H9 (cell line): ENCODE data around the gene STIM2. TPM values are rescaled to one million over a fixed set of nuclear protein-coding genes. Genes with fewer than 3 reads are reported as not detected.

Experiments used
- DNase-seq: peaks from one replicate; pipeline ENCODE4 v3.0.0-alpha.2; 2017
- H2AFZ ChIP-seq: one replicate; pipeline ENCODE4 v1.6.1; 2013; ENCODE audit warnings: mild to moderate bottlenecking, low read length, control low read depth, moderate library complexity
- H2AK5ac ChIP-seq: 2 replicates; pipeline ENCODE4 v1.6.1; 2013; ENCODE audit warnings: low read length, control low read depth, mixed read lengths; ENCODE audit not compliant: insufficient read length
- H2BK120ac ChIP-seq: one replicate; pipeline ENCODE4 v1.6.1; 2013; ENCODE audit warnings: low read depth, mild to moderate bottlenecking, low read length, control low read depth, inconsistent platforms; ENCODE audit not compliant: poor library complexity, severe bottlenecking
- H2BK12ac ChIP-seq: 2 replicates; pipeline ENCODE4 v1.6.1; 2013; ENCODE audit warnings: low read length, control low read depth, mixed read lengths, low read depth; ENCODE audit not compliant: insufficient read length
- H2BK15ac ChIP-seq: 2 replicates; pipeline ENCODE4 v1.6.1; 2013; ENCODE audit warnings: low read depth, low read length, control low read depth
- H2BK20ac ChIP-seq: one replicate; pipeline ENCODE4 v1.6.1; 2013; ENCODE audit warnings: low read depth, mild to moderate bottlenecking, low read length, control low read depth, inconsistent platforms; ENCODE audit not compliant: poor library complexity, severe bottlenecking
- H2BK5ac ChIP-seq: 2 replicates; pipeline ENCODE4 v1.6.1; 2013; ENCODE audit warnings: low read length, control low read depth, mixed read lengths; ENCODE audit not compliant: insufficient read length
- H3K14ac ChIP-seq: 2 replicates; pipeline ENCODE4 v1.6.1; 2013; ENCODE audit warnings: low read length, control low read depth; ENCODE audit not compliant: insufficient read depth
- H3K18ac ChIP-seq: 2 replicates; pipeline ENCODE4 v1.6.1; 2013; ENCODE audit warnings: low read depth, mild to moderate bottlenecking, mixed read lengths, low read length, control low read depth; ENCODE audit not compliant: insufficient read length
- H3K23ac ChIP-seq: 2 replicates; pipeline ENCODE4 v1.6.1; 2013; ENCODE audit warnings: low read length, control low read depth, mixed read lengths, low read depth; ENCODE audit not compliant: insufficient read length
- H3K23me2 ChIP-seq: 2 replicates; pipeline ENCODE4 v1.6.1; 2013; ENCODE audit warnings: low read depth, mild to moderate bottlenecking, mixed read lengths, low read length, control low read depth; ENCODE audit not compliant: insufficient read length, poor library complexity, severe bottlenecking
- H3K27ac ChIP-seq: 2 replicates; pipeline ENCODE4 v1.5.1; 2013; ENCODE audit warnings: low read length, control low read depth, mixed read lengths, low read depth; ENCODE audit not compliant: insufficient read length
- H3K27me3 ChIP-seq: 2 replicates; pipeline ENCODE4 v1.6.1; 2013; ENCODE audit warnings: low read length, control low read depth, inconsistent platforms; ENCODE audit not compliant: insufficient read depth
- H3K4ac ChIP-seq: 2 replicates; pipeline ENCODE4 v1.6.1; 2013; ENCODE audit warnings: low read depth, mild to moderate bottlenecking, control low read depth, inconsistent platforms, low read length, moderate library complexity
- H3K4me1 ChIP-seq: 2 replicates; pipeline ENCODE4 v1.6.1; 2013; ENCODE audit warnings: low read length, control low read depth, inconsistent platforms; ENCODE audit not compliant: insufficient read depth
- H3K4me2 ChIP-seq: 2 replicates; pipeline ENCODE4 v1.6.1; 2013; ENCODE audit warnings: low read length, control low read depth, mixed read lengths; ENCODE audit not compliant: insufficient read length, insufficient read depth
- H3K56ac ChIP-seq: 2 replicates; pipeline ENCODE4 v1.6.1; 2013; ENCODE audit warnings: low read depth, mild to moderate bottlenecking, mixed read lengths, low read length, control low read depth; ENCODE audit not compliant: insufficient read length
- H3K79me1 ChIP-seq: 2 replicates; pipeline ENCODE4 v1.6.1; 2013; ENCODE audit warnings: low read depth, mild to moderate bottlenecking, moderate library complexity, low read length, control low read depth, inconsistent platforms; ENCODE audit not compliant: insufficient read depth, poor library complexity, severe bottlenecking
- H3K79me2 ChIP-seq: 2 replicates; pipeline ENCODE4 v1.6.1; 2013; ENCODE audit warnings: low read length, control low read depth, inconsistent platforms; ENCODE audit not compliant: insufficient read depth
- H3K9ac ChIP-seq: 2 replicates; pipeline ENCODE4 v1.6.1; 2013; ENCODE audit warnings: low read length, control low read depth, mixed read lengths; ENCODE audit not compliant: insufficient read length; ENCODE audit errors: extremely low read depth
- H3K9me3 ChIP-seq: one replicate; pipeline ENCODE4 v1.6.1; 2013; ENCODE audit warnings: low read depth, low read length, inconsistent platforms; ENCODE audit not compliant: control insufficient read depth
- H3T11ph ChIP-seq: one replicate; pipeline ENCODE4 v1.6.1; 2013; ENCODE audit warnings: mild to moderate bottlenecking, low read length, control low read depth, inconsistent platforms
- H4K20me1 ChIP-seq: one replicate; pipeline ENCODE4 v1.6.1; 2013; ENCODE audit not compliant: control insufficient read depth, insufficient read length, insufficient read depth
- H4K5ac ChIP-seq: 2 replicates; pipeline ENCODE4 v1.6.1; 2013; ENCODE audit warnings: low read depth, mild to moderate bottlenecking, mixed read lengths, low read length, control low read depth; ENCODE audit not compliant: insufficient read length
- H4K8ac ChIP-seq: replicated peaks from 2 replicates; pipeline ENCODE4 v1.6.1; 2013; ENCODE audit warnings: low read length, control low read depth, mixed read lengths, low read depth; ENCODE audit not compliant: insufficient read length
- H4K91ac ChIP-seq: 2 replicates; pipeline ENCODE4 v1.6.1; 2013; ENCODE audit warnings: low read depth, mild to moderate bottlenecking, moderate library complexity, mixed read lengths, low read length, control low read depth; ENCODE audit not compliant: insufficient read length
- H3K27ac Mint-ChIP-seq, 3 experiments: 2 replicates in 2 of 3; 3 replicates in 1 of 3; pipeline ENCODE4 v1.8.0; 2020 to 2021; ENCODE audit warnings: mixed read lengths in 3 of 3, mild to moderate bottlenecking in 1 of 3, moderate library complexity in 1 of 3
- H3K27me3 Mint-ChIP-seq: 2 replicates; pipeline ENCODE4 v1.8.0; 2021; ENCODE audit warnings: low read depth, mild to moderate bottlenecking, moderate library complexity, mixed read lengths
- H3K36me3 Mint-ChIP-seq, 3 experiments: 2 replicates in 2 of 3; 3 replicates in 1 of 3; pipeline ENCODE4 v1.8.0; 2020 to 2021; ENCODE audit warnings: low read depth in 3 of 3, mixed read lengths in 3 of 3; ENCODE audit not compliant: insufficient read depth in 1 of 3
- H3K4me1 Mint-ChIP-seq, 2 experiments: 2 replicates each; pipeline ENCODE4 v1.8.0; 2020; ENCODE audit warnings: mixed read lengths in 2 of 2
- H3K4me3 Mint-ChIP-seq, 2 experiments: 2 replicates in 1 of 2; 3 replicates in 1 of 2; pipeline ENCODE4 v1.8.0; 2020 to 2021; ENCODE audit warnings: mild to moderate bottlenecking in 2 of 2, mixed read lengths in 2 of 2, moderate library complexity in 1 of 2
- H3K9me3 Mint-ChIP-seq, 2 experiments: 2 replicates in 1 of 2; 3 replicates in 1 of 2; pipeline ENCODE4 v1.8.0; 2020; ENCODE audit warnings: mild to moderate bottlenecking in 2 of 2, mixed read lengths in 2 of 2, moderate library complexity in 1 of 2
- WGBS: extraction: QIAGEN DNeasy Blood & Tissue Kit; methylation state at CpG from one replicate; pipeline ENCODE4 v1.1.7; 2013; ENCODE audit warnings: missing lambda C conversion rate, low lambda C conversion rate, mixed read lengths; ENCODE audit not compliant: insufficient read length; ENCODE audit errors: extremely low coverage; 5-methylcytosine and 5-hydroxymethylcytosine counted together
- total RNA-seq: library from RNA; stranded (reverse); gene quantifications from 2 replicates; pipeline ENCODE4 v1.2.1, GENCODE V29; 2021
- TF ChIP-seq, protein P1 (sequence below): fragments of 200-600 bp; sonication (generic); conservative IDR thresholded peaks from 3 replicates; pipeline ENCODE4 v1.8.0; 2021; ENCODE audit warnings: antibody characterized with exemption, mild to moderate bottlenecking

STIM2 gene
- total RNA-seq, 1 experiment from 2014 or later = 26.2 TPM

DNA sequence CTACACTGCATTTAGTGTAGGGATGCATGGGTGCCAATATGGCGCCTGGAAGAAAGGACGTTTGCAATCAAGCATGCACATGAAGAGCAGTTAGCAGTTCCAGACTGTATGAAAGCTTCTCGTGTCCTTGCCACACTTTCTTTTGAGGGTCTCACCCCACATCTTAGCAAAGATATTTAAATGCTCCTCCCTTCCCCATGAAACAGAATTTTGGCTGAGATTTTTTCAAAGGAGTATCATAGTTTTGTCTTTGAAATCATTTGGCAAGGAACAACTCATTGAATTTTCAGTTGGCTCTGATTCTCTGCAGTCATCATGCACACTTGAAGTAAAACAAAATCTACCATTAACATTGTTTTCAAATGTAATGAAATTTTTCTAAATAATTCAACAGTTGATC lies 39.6 kb upstream of the STIM2 start:
- Histone ChIP-seq H3K4me1 (peaks cover 11% of the 10 kb centered on the region; the same call in 1 of the 2 replicates), H2BK5ac (no peak overlapping the region)

More for the DNA sequence above, 39.6 kb upstream of the STIM2 start:
- Histone ChIP-seq H2BK12ac (no peak overlapping the region), H3K27me3 (no peaks in the 10 kb centered on the region), H3K79me1 (no peaks in the 10 kb centered on the region), H3K14ac (no peak overlapping the region), H2AFZ (no peak overlapping the region), H4K8ac (no peak overlapping the region), H2BK120ac (no peak overlapping the region), H3K56ac (no peak overlapping the region), H2BK15ac (no peak overlapping the region), H3K4ac (no peak overlapping the region), H4K5ac (no peak overlapping the region), H2BK20ac (no peak overlapping the region), H3T11ph (no peak overlapping the region), H3K27ac (no peak overlapping the region), H4K91ac (no peak overlapping the region), H4K20me1 (no peaks in the 10 kb centered on the region), H3K4me2 (no peak overlapping the region), H3K9ac (no peak overlapping the region), H3K18ac (no peak overlapping the region), H3K23ac (no peak overlapping the region), H3K23me2 (no peaks in the 10 kb centered on the region), H3K9me3 (no peaks in the 10 kb centered on the region), H3K79me2 (no peaks in the 10 kb centered on the region), H2AK5ac (no peak overlapping the region)
- TF ChIP-seq, protein P1, sequence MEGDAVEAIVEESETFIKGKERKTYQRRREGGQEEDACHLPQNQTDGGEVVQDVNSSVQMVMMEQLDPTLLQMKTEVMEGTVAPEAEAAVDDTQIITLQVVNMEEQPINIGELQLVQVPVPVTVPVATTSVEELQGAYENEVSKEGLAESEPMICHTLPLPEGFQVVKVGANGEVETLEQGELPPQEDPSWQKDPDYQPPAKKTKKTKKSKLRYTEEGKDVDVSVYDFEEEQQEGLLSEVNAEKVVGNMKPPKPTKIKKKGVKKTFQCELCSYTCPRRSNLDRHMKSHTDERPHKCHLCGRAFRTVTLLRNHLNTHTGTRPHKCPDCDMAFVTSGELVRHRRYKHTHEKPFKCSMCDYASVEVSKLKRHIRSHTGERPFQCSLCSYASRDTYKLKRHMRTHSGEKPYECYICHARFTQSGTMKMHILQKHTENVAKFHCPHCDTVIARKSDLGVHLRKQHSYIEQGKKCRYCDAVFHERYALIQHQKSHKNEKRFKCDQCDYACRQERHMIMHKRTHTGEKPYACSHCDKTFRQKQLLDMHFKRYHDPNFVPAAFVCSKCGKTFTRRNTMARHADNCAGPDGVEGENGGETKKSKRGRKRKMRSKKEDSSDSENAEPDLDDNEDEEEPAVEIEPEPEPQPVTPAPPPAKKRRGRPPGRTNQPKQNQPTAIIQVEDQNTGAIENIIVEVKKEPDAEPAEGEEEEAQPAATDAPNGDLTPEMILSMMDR = no peak
- WGBS = no CpG with 5 or more reads among the region's 3 CpGs
- H3K4me1 Mint-ChIP-seq = peaks cover 25 to 37% of the 10 kb centered on the region in 2 experiments
- no peak overlapping the region for H3K27ac Mint-ChIP-seq
- peaks cover 7 to 12% (median 10%) of the 10 kb centered on the region in 3 experiments for H3K36me3 Mint-ChIP-seq
- peaks cover 17% of the 10 kb centered on the region for H3K27me3 Mint-ChIP-seq
- peaks cover 12 to 16% of the 10 kb centered on the region in 2 experiments for H3K9me3 Mint-ChIP-seq
- no peak overlapping the region for H3K4me3 Mint-ChIP-seq
- no peak for DNase-seq
